T47D (cell line): ENCODE results near the gene NUDT17.
"Not testable (repeated sequence)": the region's sequence is repeated elsewhere in the genome, so short reads cannot be mapped to it uniquely, and the experiment has no call there.

ENCODE experiments used
- DNase-seq, 2 experiments: peaks; one replicate each; pipeline versions ENCODE4 v3.0.0 to v3.0.0-alpha.2; 2011 to 2012; ENCODE audit warnings: low read depth in 1 of 2, low spot score in 1 of 2
- JUND ChIP-seq: IDR thresholded peaks from 2 replicates; pipeline ENCODE4 v1.6.1; 2012; ENCODE audit warnings: low read depth
- in situ Hi-C: cut with HindIII; loops from 2 replicates; pipeline ENCODE4 v1.10.0; 2016; ENCODE audit warnings: low sequenced_read_pairs, low pct_unique_long_range_greater_than_20kb

Gene NUDT17

GRCh38 chr1:145824499-145824842, 21.0 kb upstream of the NUDT17 start:
- DNase-seq, result no peak
- in situ Hi-C loops, result no loop called here
- no peak for TF ChIP-seq JUND

GRCh38 chr1:145826030-145826429, 19.4 kb upstream of the NUDT17 start:
- DNase-seq, result no peak
- in situ Hi-C loops, result no loop called here
- TF ChIP-seq JUND, result no peak

- in situ Hi-C loops, result no loop called here
- no peak for DNase-seq
- TF ChIP-seq JUND, result no peak
These were observed 17.5 kb upstream of the NUDT17 start for GRCh38 chr1:145827966-145828365.

- TF ChIP-seq JUND, result no peak
- in situ Hi-C loops, result no loop called here
- no peak for DNase-seq
These were observed 16.9 kb upstream of the NUDT17 start for GRCh38 chr1:145828367-145829026.

- in situ Hi-C loops, result not testable (repeated sequence)
These were observed 14.6 kb upstream of the NUDT17 start for GRCh38 chr1:145830810-145831209.

GRCh38 chr1:145837656-145838055, 7.8 kb upstream of the NUDT17 start:
- no peak for TF ChIP-seq JUND
- in situ Hi-C loops, result no loop called here
- no peak for DNase-seq

More at GRCh38 chr1:145830810-145831209, 14.6 kb upstream of the NUDT17 start:
- DNase-seq, result not testable (repeated sequence)

- DNase-seq, result no peak
- TF ChIP-seq JUND, result no peak
- in situ Hi-C loops, result no loop called here
These were observed 2.4 kb upstream of the NUDT17 start for GRCh38 chr1:145843031-145843430.

- TF ChIP-seq JUND, result no peak
- in situ Hi-C loops, result no loop called here
- DNase-seq, result peak in 1 of 2 experiments; percentile 37
These were observed 301 bp upstream of the NUDT17 start for GRCh38 chr1:145845144-145845513.

- in situ Hi-C loops, result no loop called here
- DNase-seq, result peak; percentile 56 to 61
- TF ChIP-seq JUND, result no peak
These were observed 777 bp downstream of the NUDT17 start for GRCh38 chr1:145846201-145846612.

GRCh38 chr1:145847827-145848226, 2.4 kb downstream of the NUDT17 start:
- DNase-seq, result no peak
- TF ChIP-seq JUND, result no peak
- in situ Hi-C loops, result no loop called here

GRCh38 chr1:145849356-145850160, 4.1 kb downstream of the NUDT17 start:
- DNase-seq, result peak in 1 of 2 experiments; percentile 54
- no peak for TF ChIP-seq JUND
- in situ Hi-C loops, result no loop called here

- in situ Hi-C loops, result no loop called here
- no peak for TF ChIP-seq JUND
- no peak for DNase-seq
These were observed 10.1 kb downstream of the NUDT17 start for GRCh38 chr1:145855426-145855948.

- in situ Hi-C loops, result no loop called here
- DNase-seq, result no peak
- TF ChIP-seq JUND, result no peak
These were observed 11.7 kb downstream of the NUDT17 start for GRCh38 chr1:145857170-145857569.
